NCI-H2227 (cell line): ENCODE results near the gene TTN.

Experiments
- DNase-seq: peaks from one replicate; lab custom pipeline; 2025; ENCODE audit not compliant: unreplicated experiment; lab: John Stamatoyannopoulos, UW

The TTN gene

DNA sequence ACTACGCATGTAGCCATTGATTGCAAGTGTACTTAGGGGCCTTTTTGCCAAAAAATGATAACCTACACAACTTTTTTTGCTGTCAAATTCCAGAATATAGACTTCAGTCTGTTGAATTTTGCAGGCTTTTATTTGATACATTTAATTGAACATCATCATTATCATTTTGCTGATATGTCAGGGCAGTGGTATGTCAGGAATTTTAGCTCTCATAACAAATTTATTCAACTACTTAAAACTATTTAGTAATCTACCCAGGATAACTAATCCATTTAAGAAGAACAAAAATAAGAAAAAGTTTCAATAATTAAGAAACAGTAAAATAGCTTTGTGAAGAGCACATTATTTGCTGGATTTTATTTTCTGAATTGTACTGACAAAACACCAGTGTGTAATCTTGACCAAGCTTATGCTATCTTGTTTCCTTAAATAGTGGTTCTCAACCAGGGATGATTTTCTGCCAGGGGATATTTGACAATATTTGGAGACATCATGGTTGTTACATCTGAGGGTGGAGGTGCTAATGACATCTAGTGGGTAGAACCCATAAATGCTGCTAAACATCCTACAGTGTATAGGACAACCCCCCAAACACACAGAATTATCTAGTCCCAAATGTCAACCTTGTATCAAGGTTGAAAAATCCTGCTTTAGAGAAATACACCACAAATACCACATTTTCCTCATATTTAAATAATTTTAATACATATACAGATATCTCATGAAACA lies 12.1 kb upstream of the TTN start:
- DNase-seq = no peak

DNA sequence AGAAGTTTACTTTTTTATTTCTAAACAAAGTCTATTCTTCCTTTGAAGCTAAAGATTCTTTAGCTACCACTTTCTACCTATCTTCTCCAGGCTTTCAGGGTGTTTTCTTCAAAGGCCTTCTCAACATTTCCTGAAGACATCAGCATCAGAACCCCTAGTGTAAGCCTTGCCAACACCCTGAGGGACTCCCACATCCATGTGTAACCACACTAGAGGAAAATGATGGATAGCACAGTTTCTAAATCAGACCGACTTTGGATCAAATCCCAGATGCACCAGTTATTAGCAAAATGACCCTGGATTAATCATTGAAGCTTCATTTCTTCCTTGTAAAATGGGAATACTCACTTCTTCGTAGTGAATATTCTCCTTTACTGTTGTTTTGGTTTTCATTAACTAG lies 4.7 kb upstream of the TTN start:
- no peak for DNase-seq

DNA sequence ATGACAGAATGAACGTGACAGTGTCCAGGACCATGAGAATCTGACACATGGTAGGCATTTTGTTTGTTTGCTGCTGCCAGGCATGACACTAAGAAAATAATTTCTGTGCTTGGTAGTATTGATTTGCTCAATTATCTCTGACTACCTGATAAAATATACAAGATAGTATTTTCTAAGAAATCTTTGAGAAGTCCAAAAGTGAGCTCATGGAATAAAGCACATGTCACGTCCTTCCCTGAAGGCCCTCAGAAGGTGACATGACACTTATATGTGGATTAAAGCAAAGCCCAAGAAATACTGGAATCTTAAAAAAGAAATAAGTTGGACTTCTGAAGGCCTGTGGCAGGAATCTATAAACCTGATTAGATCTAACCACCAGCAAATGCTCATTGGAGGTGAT lies 3.8 kb upstream of the TTN start:
- DNase-seq = no peak

DNA sequence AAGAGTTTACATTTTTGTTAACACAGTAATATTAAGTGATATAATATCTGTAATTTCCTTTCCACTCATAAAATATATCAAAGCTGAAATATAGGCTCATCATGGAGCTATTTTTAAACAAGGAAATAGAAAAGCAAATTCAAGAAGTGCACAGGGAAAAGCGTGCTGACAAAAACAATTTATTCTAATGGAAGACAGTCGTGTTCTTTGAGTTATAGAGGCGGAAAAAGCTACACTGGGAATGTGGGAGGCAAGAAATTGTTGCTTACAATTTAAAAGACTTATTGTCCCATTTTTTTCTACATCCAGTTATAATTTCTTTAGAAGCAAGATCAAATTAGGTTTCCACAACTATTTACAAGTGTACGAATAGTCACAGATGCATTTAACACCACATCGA lies 3.2 kb upstream of the TTN start:
- DNase-seq = no peak

DNA sequence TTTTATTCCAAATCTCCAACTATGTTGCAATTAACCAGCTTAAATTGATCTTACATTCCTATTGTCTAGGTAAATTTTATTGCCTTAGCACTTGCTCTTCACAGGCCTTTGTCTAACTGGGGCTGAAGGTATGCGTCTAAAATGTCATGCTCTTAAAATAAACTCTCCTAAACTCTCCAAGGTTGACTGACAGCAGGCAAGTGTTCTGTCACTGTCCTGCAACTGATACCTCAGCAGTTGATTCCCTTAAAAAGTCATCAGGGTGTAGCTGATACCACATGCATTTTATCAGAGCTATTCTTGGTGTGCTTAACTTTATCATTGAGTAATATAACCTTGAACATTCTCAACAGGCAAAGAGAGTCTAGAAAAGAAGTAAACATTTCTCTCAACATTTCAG lies 680 bp downstream of the TTN start:
- no peak for DNase-seq

GRCh38 chr2:178805457-178805856 lies 1.8 kb downstream of the TTN start:
- no peak for DNase-seq

- DNase-seq = no peak
Observed at GRCh38 chr2:178804791-178805190, 2.4 kb downstream of the TTN start.

- DNase-seq = no peak
Observed at GRCh38 chr2:178800510-178800909, 6.7 kb downstream of the TTN start.

DNA sequence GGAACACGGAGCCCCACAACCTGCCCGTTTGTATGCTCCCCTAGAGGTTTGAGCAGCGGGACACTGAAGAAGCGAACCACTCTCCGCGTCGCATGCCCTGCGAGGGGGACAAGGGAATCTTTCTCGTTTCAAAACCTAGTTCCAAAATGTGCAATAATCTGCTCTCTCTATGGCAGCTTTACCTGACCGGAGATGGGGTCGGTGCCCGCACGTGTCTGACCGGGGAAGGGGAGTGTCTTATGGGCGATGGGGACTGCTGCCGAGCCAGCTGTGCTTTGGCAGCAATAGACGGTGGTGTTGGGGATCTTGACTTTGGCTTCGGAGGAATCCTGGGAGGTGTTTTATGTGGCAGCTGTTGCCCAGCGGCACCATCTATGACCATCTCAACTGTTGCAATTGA lies 7.9 kb downstream of the TTN start:
- no peak for DNase-seq

DNA sequence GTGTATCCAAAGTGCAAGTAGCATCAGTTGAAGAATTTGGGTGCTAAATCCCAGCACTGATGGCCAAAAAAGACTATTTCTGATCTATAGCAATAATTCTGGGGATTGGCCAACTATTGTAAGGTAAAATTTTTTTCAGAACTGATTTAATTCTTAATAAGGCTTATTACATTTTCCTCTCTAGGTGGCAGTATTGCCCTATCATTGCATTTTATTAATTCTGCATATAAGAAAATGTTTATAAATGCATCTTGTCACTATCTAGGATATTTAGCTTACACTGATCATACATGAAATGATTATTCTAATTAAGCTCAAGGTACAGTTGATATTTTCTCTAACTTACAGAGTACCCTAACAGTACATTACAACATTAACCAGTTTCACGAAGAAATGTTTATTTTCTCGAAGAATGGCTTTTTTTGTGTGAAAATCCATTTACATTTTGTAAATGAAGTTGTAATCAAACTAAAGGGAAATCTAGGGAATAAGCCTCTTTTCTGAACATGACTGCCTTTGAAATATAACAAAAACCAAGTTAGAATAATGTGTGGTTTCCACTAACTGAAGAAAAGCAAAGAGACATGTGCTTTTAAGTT lies 11.0 kb downstream of the TTN start:
- DNase-seq = peak; percentile 71

DNA sequence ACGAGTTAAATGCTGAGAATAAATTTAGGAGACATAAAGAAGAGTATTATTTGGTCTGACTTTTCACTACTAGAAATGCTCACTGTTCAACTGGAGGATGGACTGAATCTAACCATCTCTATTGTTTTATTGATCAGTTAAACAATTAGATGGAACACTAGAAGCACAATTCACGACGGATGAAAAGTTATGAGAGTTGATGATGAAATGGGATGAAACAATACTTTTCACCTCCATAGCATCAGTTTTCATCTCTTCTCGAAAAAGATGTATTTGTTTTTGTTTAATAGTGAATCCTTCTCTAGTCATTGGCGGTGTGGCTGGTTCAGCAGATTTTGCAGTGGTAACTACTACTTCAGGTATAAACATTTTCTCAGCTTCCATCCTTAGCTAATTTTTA lies 19.3 kb downstream of the TTN start:
- DNase-seq = no peak

- DNase-seq = no peak
Observed at GRCh38 chr2:178787155-178787554, 20.1 kb downstream of the TTN start.

- no peak for DNase-seq
Observed at GRCh38 chr2:178783889-178784288, 23.3 kb downstream of the TTN start.

GRCh38 chr2:178782236-178782635 lies 25.0 kb downstream of the TTN start:
- DNase-seq = no peak

DNA sequence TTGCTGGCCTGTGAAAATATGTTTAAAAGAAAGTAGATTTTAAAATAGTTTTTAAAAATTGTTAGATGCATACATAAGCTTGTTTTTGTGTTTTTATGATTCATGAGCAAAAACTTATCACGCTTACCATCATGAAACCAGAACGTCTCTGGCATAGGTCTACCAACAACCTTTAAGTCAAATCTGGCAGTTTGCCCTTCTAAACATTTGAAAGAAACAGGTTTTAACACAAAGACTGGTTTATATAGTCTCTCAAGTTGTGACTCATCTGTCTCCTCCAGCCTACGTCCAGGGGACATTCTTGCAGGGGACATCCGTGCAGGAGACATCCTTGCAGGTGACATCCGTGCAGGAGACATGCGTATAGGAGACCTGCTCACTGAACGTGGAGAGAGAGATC lies 29.6 kb downstream of the TTN start:
- DNase-seq = no peak

DNA sequence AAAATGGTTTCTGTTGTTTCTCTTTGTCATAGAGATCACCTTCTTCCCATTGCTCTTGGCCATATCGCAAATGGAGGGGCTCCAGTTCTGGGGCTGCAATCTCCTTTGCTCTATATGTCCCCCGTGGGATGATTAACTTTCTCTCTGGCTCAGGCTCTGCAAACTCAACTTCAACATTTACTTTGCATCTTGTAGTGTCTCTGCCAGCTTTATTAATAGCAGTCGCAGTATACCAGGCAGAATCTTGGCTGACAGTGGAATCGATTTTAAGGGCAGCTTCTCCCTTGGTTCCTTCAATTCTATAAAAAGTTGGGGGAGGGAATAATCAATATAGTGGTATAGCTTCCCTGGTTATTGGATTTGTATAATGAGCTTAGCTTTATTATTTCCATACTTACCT lies 30.5 kb downstream of the TTN start:
- no peak for DNase-seq

- DNase-seq = no peak
Observed at GRCh38 chr2:178775975-178776374, 31.2 kb downstream of the TTN start.

DNA sequence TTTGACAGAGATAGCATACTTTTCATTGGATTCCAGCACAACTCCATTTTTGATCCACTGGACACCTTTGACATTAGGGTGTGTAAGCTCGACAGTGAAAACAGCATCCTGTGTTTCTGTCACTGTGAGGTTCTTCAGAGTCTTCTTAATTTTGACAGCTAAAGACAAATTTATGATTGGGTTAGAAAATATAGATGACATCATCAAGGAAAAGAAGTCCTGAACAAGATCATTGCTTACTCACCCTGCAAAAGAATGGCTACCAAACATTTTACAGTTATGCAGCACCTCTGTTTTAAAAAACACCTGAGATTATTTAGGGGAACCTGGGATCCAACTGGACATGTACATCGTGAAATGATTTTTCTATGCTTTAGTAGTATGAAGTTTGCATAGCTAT lies 36.7 kb downstream of the TTN start:
- no peak for DNase-seq

GRCh38 chr2:178767094-178768060 lies 39.8 kb downstream of the TTN start:
- DNase-seq = no peak

DNA sequence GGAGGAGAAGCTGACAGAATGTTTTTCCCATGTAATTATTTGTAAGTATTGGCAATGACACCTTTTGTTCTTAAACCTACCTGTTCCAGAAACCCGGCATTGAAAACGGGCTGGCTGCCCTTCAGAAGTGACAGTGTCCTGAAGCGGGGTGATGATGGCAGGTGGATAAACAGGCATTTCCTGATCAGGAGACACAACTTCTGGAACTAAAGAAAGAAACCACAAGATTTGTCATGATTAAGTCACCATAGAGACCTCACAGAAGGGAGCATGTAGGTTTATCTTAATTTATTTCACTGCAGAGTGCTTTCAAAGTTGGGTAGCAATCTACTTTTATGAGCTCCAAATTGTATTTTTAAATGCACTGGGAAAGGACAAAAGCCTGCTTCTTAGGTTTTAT lies 43.1 kb downstream of the TTN start:
- DNase-seq = no peak

DNA sequence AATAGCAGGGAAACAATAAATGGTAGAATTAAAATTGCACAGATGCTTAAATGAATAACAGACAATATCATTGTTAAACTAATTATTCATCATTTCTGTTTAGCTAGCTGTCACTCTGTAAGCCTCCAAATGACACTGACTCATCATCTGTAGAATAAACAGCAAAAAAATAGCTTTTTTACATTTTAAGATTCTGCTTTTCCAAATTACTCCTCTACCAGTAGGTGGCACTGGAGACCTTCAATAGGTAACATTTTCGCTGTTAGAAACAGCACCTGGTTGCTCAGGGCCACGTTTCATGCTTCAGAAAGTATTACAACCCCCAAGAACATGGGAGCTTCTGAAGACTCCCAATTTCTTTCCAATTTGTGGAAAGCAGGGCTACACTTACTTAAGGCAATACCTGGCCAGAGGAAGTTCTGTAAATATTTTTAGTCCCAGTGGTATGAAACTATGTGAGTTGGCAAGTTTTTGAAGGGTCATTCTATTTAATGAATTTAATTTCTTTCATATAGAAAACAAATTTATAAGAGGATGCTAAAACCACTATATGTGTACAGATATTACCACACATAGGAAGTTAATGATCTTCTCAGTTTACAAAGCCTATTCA lies 45.4 kb downstream of the TTN start:
- DNase-seq = peak; percentile 88

DNA sequence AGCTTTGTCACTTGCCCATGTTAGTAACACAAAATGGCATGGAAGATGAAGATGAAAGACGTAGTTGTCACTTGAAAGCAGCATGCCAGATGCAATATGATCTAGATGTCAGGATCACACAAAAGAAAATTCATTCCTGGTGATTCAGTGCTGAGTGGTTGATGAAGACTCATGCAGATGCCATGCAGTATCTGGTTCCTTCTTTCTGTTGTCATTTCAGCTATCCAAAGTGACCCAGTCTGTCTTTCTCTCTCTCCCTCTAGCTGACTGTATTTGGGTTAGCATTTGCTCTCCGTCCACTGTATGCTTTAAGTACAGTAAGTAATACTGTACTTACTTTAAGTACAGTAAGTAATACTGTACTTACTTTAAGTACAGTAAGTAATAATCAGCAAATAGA lies 50.4 kb downstream of the TTN start:
- DNase-seq = no peak
